K562 (cell line): ENCODE data around the gene NOCT. TPM values are rescaled to one million over a fixed set of nuclear protein-coding genes. Genes with fewer than 3 reads are reported as not detected.

Experiments
- GTF2F1 ChIP-seq: IDR thresholded peaks from 2 replicates; pipeline ENCODE4 v1.6.1; 2011; ENCODE audit warnings: low read depth, low read length, improper control_type of control experiment
- HIVEP1 ChIP-seq: fragments of 250-450 bp; sonication (Bioruptor Pico); IDR thresholded peaks from 2 replicates; pipeline ENCODE4 v1.4.0; 2020; ENCODE audit warnings: mild to moderate bottlenecking
- HLTF ChIP-seq: fragments of 450-650 bp; IDR thresholded peaks from 2 replicates; pipeline ENCODE4 v1.6.1; 2016
- TCF7L2 ChIP-seq: fragments of 150-350 bp; IDR thresholded peaks from 2 replicates; pipeline ENCODE4 v1.6.1; 2016; ENCODE audit warnings: low read depth, mild to moderate bottlenecking, low read length, moderate library complexity
- TFAP4 ChIP-seq: sonication (generic); formaldehyde crosslinking; IDR thresholded peaks from 2 replicates; pipeline ENCODE4 v1.8.0; 2022; ENCODE audit warnings: missing genetic modification reagents, mild to moderate bottlenecking, moderate library complexity, borderline replicate concordance
- ZBTB9 ChIP-seq: fragments of 450-650 bp; formaldehyde crosslinking; IDR thresholded peaks from 2 replicates; pipeline ENCODE4 v1.4.0; 2020; ENCODE audit warnings: mild to moderate bottlenecking, moderate library complexity
- ZNF354B ChIP-seq: fragments of 250-450 bp; sonication (Bioruptor Pico); IDR thresholded peaks from 2 replicates; pipeline ENCODE4 v1.4.0; 2020
- ZNF592 ChIP-seq: fragments of 450-650 bp; IDR thresholded peaks from 2 replicates; pipeline ENCODE4 v1.6.1; 2017; ENCODE audit warnings: antibody characterized with exemption, mild to moderate bottlenecking
- ZNF668 ChIP-seq: fragments of 250-450 bp; sonication (Bioruptor Pico); IDR thresholded peaks from 2 replicates; pipeline ENCODE4 v1.8.0; 2022; ENCODE audit warnings: mild to moderate bottlenecking, inconsistent platforms
- polyA plus RNA-seq, 8 experiments: library from polyadenylated mRNA; depleted of rRNA in 4 of 8; stranded (reverse) in 5 of 8; unstranded in 3 of 8; fragments of >200 nt; fragmentation: Nextera tagmentation in 2 of 8; fragmentation: Illumina TruSeq in 1 of 8; extraction: Ambion mirVana in 2 of 8; extraction: Trizol in 1 of 8; gene quantifications; 2 replicates each; pipeline versions ENCODE4 v1.2.1 to v1.2.3, GENCODE V29; 2011 to 2014; ENCODE audit warnings: inconsistent platforms in 1 of 8, missing spikeins in 1 of 8
- total RNA-seq, 7 experiments: library from RNA; depleted of rRNA in 6 of 7; stranded (reverse); fragments of >200 nt in 6 of 7; fragmentation: Illumina TruSeq in 2 of 7; extraction: Trizol in 2 of 7; gene quantifications; 2 replicates each; pipeline versions ENCODE4 v1.2.1 to v1.2.3, GENCODE V29; 2011 to 2021; ENCODE audit warnings: low replicate concordance in 1 of 7
- TF ChIP-seq, protein P1 (sequence below): fragments of 450-650 bp; formaldehyde crosslinking; IDR thresholded peaks from 2 replicates; pipeline ENCODE4 v1.4.0; 2022; ENCODE audit warnings: missing genetic modification characterization
- TF ChIP-seq, protein P2 (sequence below): fragments of 250-450 bp; sonication (Bioruptor Pico); IDR thresholded peaks from 2 replicates; pipeline ENCODE4 v1.4.0; 2020; ENCODE audit warnings: mild to moderate bottlenecking, moderate library complexity, borderline replicate concordance
- TF ChIP-seq, protein P3 (sequence below): IDR thresholded peaks from 2 replicates; pipeline ENCODE4 v1.6.1; 2016; ENCODE audit warnings: missing genetic modification characterization, missing compliant biosample characterization
- TF ChIP-seq, protein P4 (sequence below): fragments of 450-650 bp; formaldehyde crosslinking; IDR thresholded peaks from 2 replicates; pipeline ENCODE4 v1.4.0; 2022; ENCODE audit warnings: missing genetic modification characterization

NOCT gene
- total and polyA plus RNA-seq, 9 of the 15 experiments (the other 6 are each of a cell fraction or from before 2014, with no cell fraction given) = 1.3 to 20.2 (median 11.1) TPM

DNA sequence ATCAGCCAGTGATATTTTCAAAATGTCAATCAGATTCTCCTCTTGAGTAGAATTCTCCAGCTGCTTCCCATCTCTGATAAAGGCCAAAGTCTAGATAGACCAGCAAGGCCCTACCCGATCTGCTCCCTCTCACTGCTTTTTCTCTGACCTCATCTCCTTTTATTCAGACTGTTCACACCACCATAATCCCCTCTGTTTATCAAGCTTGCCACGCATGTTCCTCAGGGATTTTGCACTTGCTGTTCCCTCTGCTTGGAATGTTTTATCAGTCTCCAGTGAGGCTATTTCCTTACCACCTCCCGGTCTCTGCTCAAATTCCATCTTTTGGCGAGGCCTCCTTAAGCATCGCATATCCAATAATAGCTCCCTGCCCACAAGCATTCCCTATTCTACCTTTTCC lies 20.1 kb downstream of the NOCT start (continued):
- no peak for TF ChIP-seq ZNF592
- TF ChIP-seq, protein P1, sequence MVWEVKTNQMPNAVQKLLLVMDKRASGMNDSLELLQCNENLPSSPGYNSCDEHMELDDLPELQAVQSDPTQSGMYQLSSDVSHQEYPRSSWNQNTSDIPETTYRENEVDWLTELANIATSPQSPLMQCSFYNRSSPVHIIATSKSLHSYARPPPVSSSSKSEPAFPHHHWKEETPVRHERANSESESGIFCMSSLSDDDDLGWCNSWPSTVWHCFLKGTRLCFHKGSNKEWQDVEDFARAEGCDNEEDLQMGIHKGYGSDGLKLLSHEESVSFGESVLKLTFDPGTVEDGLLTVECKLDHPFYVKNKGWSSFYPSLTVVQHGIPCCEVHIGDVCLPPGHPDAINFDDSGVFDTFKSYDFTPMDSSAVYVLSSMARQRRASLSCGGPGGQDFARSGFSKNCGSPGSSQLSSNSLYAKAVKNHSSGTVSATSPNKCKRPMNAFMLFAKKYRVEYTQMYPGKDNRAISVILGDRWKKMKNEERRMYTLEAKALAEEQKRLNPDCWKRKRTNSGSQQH (CRISPR knock-in tag) = no peak
- TF ChIP-seq ZBTB9 (CRISPR knock-in tag) = no peak
- TF ChIP-seq HIVEP1 = no peak
- TF ChIP-seq HLTF = no peak
- TF ChIP-seq GTF2F1 = no peak
- TF ChIP-seq, protein P2, sequence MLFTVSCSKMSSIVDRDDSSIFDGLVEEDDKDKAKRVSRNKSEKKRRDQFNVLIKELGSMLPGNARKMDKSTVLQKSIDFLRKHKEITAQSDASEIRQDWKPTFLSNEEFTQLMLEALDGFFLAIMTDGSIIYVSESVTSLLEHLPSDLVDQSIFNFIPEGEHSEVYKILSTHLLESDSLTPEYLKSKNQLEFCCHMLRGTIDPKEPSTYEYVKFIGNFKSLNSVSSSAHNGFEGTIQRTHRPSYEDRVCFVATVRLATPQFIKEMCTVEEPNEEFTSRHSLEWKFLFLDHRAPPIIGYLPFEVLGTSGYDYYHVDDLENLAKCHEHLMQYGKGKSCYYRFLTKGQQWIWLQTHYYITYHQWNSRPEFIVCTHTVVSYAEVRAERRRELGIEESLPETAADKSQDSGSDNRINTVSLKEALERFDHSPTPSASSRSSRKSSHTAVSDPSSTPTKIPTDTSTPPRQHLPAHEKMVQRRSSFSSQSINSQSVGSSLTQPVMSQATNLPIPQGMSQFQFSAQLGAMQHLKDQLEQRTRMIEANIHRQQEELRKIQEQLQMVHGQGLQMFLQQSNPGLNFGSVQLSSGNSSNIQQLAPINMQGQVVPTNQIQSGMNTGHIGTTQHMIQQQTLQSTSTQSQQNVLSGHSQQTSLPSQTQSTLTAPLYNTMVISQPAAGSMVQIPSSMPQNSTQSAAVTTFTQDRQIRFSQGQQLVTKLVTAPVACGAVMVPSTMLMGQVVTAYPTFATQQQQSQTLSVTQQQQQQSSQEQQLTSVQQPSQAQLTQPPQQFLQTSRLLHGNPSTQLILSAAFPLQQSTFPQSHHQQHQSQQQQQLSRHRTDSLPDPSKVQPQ (CRISPR knock-in tag) = no peak
- TF ChIP-seq, protein P3, sequence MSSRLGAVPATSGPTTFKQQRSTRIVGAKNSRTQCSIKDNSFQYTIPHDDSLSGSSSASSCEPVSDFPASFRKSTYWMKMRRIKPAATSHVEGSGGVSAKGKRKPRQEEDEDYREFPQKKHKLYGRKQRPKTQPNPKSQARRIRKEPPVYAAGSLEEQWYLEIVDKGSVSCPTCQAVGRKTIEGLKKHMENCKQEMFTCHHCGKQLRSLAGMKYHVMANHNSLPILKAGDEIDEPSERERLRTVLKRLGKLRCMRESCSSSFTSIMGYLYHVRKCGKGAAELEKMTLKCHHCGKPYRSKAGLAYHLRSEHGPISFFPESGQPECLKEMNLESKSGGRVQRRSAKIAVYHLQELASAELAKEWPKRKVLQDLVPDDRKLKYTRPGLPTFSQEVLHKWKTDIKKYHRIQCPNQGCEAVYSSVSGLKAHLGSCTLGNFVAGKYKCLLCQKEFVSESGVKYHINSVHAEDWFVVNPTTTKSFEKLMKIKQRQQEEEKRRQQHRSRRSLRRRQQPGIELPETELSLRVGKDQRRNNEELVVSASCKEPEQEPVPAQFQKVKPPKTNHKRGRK (tag) = no peak
- no peak for TF ChIP-seq ZNF668 (CRISPR knock-in tag)
- TF ChIP-seq TFAP4 (CRISPR knock-in tag) = no peak
- no peak for TF ChIP-seq ZNF354B
- TF ChIP-seq, protein P4, sequence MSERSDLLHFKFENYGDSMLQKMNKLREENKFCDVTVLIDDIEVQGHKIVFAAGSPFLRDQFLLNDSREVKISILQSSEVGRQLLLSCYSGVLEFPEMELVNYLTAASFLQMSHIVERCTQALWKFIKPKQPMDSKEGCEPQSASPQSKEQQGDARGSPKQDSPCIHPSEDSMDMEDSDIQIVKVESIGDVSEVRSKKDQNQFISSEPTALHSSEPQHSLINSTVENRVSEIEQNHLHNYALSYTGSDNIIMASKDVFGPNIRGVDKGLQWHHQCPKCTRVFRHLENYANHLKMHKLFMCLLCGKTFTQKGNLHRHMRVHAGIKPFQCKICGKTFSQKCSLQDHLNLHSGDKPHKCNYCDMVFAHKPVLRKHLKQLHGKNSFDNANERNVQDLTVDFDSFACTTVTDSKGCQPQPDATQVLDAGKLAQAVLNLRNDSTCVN (CRISPR knock-in tag) = no peak
- no peak for TF ChIP-seq TCF7L2
